ENCODE data around the gene CALML6. TPM values are rescaled to one million over a fixed set of nuclear protein-coding genes. Genes with fewer than 3 reads are reported as not detected.

CALML6 gene
- total and polyA plus RNA-seq, 5 donors from 2014 or later, result not detected

DNA sequence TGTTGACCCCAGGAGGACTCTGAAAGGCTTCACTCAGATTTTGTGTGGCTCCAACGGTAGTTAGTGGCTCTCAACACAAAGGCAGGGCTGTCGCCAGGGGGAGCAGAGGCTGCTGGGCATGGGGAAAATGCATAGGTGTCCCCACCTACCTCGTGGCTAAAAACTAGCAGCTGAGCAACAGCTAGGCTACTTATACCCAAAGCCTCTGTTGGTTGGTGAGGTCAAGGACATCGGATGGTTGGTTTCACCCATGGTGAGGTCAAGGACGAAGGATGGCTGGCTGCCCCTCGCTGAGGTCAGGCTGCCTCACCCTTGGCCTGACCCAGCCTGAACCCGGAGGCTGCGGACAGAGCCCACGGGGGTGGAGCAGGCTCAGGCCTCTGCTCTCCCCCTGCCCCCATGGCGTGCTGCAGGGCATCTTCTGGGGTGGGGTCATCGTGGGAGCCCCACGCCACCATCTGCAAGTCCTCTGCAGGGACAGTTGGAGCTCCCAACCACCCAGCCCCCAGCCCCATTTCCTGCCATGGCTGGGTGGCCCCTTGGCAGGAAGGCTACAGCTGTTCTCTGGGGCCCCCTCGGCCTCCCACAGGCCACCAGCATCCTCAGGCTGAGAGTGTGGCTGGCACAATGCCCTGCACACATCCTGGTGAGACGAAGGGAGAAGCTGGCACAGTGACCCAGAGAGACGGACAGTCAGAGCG is 15.6 kb upstream of the CALML6 start:
- H3K36me3 Mint-ChIP-seq, result no peaks in the 10 kb centered on the region
- ATAC-seq (ENCODE audit: low read depth in 2 of 2) (peak; percentile 16 to 40), DNase-seq (peak in 1 of 3 donors; percentile 55)
- H3K4me3 Mint-ChIP-seq, result peak overlapping the region in 1 of 4 donors; percentile 11
- H3K27ac ChIP-seq (ENCODE audit: insufficient read depth, low read length, poor library complexity, severe bottlenecking), result no peak overlapping the region
- no peaks in the 10 kb centered on the region for H3K36me3 ChIP-seq (ENCODE audit: control insufficient read depth, insufficient read depth, low read length)
- no peak overlapping the region for H3K4me3 ChIP-seq (ENCODE audit: low read depth, low read length)
- peaks cover 17% of the 10 kb centered on the region for H3K4me1 ChIP-seq (ENCODE audit: control insufficient read depth, insufficient read depth, low read length, poor library complexity, severe bottlenecking)
- no peaks in the 10 kb centered on the region for H3K27me3 Mint-ChIP-seq
- peaks cover 0 to 2% (median 0%) of the 10 kb centered on the region in 7 donors for H3K9me3 Mint-ChIP-seq
- peak overlapping the region in 1 of 3 donors; percentile 46 for H3K27ac Mint-ChIP-seq
- no peaks in the 10 kb centered on the region for H3K9me3 ChIP-seq (ENCODE audit: control insufficient read depth in 2 of 2, low read length in 2 of 2)
- H3K27me3 ChIP-seq (ENCODE audit: control insufficient read depth, insufficient read depth, low read length), result no peaks in the 10 kb centered on the region
- peaks cover 0 to 21% (median 10%) of the 10 kb centered on the region in 4 donors for H3K4me1 Mint-ChIP-seq

DNA sequence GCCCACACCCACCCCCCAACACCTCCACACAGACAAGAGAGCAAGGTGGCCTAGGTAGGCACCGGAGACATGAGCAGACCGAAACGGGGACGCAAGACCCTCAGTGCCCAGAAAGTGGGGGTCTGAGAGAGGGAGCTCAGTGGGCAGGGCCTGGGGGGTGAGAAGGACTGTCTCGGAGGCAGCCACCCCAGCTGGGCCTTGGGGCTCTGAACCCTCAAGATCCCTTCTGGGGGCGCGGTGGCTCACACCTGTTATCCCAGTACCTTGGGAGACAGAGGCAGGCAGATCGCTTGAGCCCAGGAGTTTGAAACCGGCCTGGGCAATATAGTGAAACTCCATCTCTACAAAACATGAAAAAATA is 15.1 kb upstream of the CALML6 start:
- no peak for ATAC-seq (ENCODE audit: low read depth in 2 of 2)
- no peak for DNase-seq
- Histone ChIP-seq H3K27ac (ENCODE audit: insufficient read depth, low read length, poor library complexity, severe bottlenecking) (no peak overlapping the region), H3K9me3 (ENCODE audit: control insufficient read depth in 2 of 2, low read length in 2 of 2) (no peaks in the 10 kb centered on the region), H3K4me3 (ENCODE audit: low read depth, low read length) (no peak overlapping the region), H3K27me3 (ENCODE audit: control insufficient read depth, insufficient read depth, low read length) (no peaks in the 10 kb centered on the region), H3K36me3 (ENCODE audit: control insufficient read depth, insufficient read depth, low read length) (no peaks in the 10 kb centered on the region), H3K4me1 (ENCODE audit: control insufficient read depth, insufficient read depth, low read length, poor library complexity, severe bottlenecking) (peaks cover 11% of the 10 kb centered on the region)
- peak overlapping the region in 1 of 3 donors; percentile 46 for H3K27ac Mint-ChIP-seq
- H3K4me1 Mint-ChIP-seq, result peaks cover 0 to 16% (median 5%) of the 10 kb centered on the region in 4 donors
- no peaks in the 10 kb centered on the region for H3K27me3 Mint-ChIP-seq
- H3K36me3 Mint-ChIP-seq, result no peaks in the 10 kb centered on the region
- H3K4me3 Mint-ChIP-seq, result no peak overlapping the region
- H3K9me3 Mint-ChIP-seq, result peaks cover 0 to 2% (median 0%) of the 10 kb centered on the region in 7 donors

DNA sequence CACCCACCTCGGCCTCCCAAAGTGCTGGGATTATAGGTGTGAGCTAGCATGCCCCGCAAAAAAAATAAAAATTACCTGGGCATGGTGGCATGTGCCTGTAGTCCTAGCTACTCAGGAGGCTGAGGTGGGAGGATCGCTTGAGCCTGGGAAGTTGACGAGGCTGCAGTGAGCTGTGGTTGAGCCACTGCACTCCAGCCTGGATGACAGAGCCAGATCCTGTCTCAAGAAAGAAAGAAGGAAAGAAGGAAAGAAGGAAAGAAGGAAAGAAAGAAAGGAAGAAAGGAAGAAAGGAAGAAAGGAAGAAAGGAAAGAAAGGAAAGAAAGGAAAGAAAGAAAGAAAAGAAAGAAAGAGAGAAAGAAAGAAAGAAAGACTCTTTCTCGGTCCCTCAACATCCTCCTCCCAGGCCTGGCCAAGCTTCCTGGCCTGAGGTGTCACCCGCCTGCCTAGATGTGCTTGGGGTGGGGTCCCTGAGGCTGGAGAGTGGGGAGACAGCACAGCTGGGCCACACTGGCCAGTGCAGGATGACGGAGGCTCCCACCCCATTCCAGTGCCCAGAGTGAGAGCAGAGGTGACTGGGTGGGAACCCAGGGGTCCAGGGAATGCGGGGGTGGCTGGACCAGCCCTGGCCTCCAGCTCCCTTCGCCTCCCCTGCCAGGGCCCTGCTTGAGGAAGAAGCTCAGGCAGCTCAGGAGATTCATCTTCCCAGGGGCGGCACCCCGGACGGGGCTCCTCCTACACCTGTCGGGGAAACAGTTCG is 14.0 kb upstream of the CALML6 start:
- Mint-ChIP-seq H3K4me3 (no peak overlapping the region), H3K4me1 (peaks cover 0 to 8% (median 2%) of the 10 kb centered on the region in 4 donors), H3K27ac (no peak overlapping the region), H3K36me3 (no peaks in the 10 kb centered on the region), H3K9me3 (peaks cover 0 to 2% (median 0%) of the 10 kb centered on the region in 7 donors), H3K27me3 (no peaks in the 10 kb centered on the region)
- Histone ChIP-seq H3K27me3 (ENCODE audit: control insufficient read depth, insufficient read depth, low read length) (no peaks in the 10 kb centered on the region), H3K9me3 (ENCODE audit: control insufficient read depth in 2 of 2, low read length in 2 of 2) (no peaks in the 10 kb centered on the region), H3K4me1 (ENCODE audit: control insufficient read depth, insufficient read depth, low read length, poor library complexity, severe bottlenecking) (peaks cover 5% of the 10 kb centered on the region), H3K36me3 (ENCODE audit: control insufficient read depth, insufficient read depth, low read length) (no peaks in the 10 kb centered on the region), H3K4me3 (ENCODE audit: low read depth, low read length) (no peak overlapping the region), H3K27ac (ENCODE audit: insufficient read depth, low read length, poor library complexity, severe bottlenecking) (no peak overlapping the region)
- DNase-seq, result no peak
- no peak for ATAC-seq (ENCODE audit: low read depth in 2 of 2)

DNA sequence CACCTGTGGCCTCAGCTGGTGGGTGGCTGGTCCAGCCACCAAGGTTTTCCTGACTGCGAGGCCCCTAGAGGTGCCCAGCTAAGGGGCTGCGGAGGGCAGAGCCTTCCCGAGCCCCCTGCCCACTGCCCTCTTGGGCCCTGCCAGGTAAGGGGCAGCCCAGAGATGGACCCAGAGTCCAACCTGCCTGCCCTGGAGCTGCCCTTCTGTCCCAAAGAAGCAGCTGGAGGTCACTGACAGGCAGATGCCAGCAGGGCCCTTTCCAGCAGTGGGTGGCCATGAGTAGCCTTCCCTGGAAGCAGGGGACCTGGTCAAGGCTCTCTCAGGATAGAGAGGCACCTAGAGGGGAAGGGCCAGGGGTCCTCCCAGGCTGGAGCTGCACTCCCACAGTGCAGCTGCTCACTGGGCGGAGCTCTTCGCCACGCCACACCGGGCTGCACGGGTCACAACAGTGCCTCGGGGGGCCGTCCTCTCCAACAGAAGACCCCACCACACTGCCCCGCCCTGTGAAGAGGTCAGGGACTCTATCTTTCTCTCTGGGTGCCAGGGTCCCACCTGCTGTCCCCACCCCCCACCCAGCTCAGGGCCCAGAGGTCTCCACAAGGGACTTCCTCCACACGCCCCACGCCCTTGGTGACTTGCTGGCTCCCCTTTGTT is 13.3 kb upstream of the CALML6 start:
- Histone ChIP-seq H3K4me3 (ENCODE audit: low read depth, low read length) (no peak overlapping the region), H3K9me3 (ENCODE audit: control insufficient read depth in 2 of 2, low read length in 2 of 2) (no peaks in the 10 kb centered on the region), H3K27me3 (ENCODE audit: control insufficient read depth, insufficient read depth, low read length) (no peaks in the 10 kb centered on the region), H3K27ac (ENCODE audit: insufficient read depth, low read length, poor library complexity, severe bottlenecking) (no peak overlapping the region), H3K36me3 (ENCODE audit: control insufficient read depth, insufficient read depth, low read length) (no peaks in the 10 kb centered on the region), H3K4me1 (ENCODE audit: control insufficient read depth, insufficient read depth, low read length, poor library complexity, severe bottlenecking) (peaks cover 11% of the 10 kb centered on the region)
- H3K9me3 Mint-ChIP-seq, result peaks cover 0 to 2% (median 0%) of the 10 kb centered on the region in 7 donors
- no peaks in the 10 kb centered on the region for H3K36me3 Mint-ChIP-seq
- no peak overlapping the region for H3K4me3 Mint-ChIP-seq
- H3K4me1 Mint-ChIP-seq, result peaks cover 0 to 11% (median 6%) of the 10 kb centered on the region in 4 donors
- DNase-seq (no peak), ATAC-seq (ENCODE audit: low read depth in 2 of 2) (no peak)
- no peak overlapping the region for H3K27ac Mint-ChIP-seq
- no peaks in the 10 kb centered on the region for H3K27me3 Mint-ChIP-seq

DNA sequence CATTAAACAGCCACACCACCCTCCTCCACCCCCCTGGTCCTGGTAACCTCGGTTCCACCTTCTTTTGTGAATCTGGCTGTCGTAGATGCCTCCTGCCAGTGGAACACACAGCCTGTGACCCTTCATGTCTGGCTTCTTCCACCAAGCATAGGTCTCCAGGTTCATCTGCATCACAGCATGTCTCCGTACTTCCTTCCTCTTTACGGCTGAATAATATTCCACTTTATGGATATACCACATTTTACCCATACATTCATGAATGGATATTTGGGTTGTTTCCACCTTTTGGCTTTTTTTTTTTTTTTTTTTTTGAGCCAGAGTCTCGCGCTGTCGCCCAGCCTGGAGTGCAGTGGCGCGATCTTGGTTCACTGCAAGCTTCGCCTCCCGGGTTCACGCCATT is 11.8 kb upstream of the CALML6 start:
- DNase-seq (no peak), ATAC-seq (ENCODE audit: low read depth in 2 of 2) (no peak)
- H3K36me3 ChIP-seq (ENCODE audit: control insufficient read depth, insufficient read depth, low read length), result no peaks in the 10 kb centered on the region
- peaks cover 15% of the 10 kb centered on the region for H3K4me1 ChIP-seq (ENCODE audit: control insufficient read depth, insufficient read depth, low read length, poor library complexity, severe bottlenecking)
- H3K4me3 ChIP-seq (ENCODE audit: low read depth, low read length), result no peak overlapping the region
- peaks cover 0 to 14% (median 6%) of the 10 kb centered on the region in 4 donors for H3K4me1 Mint-ChIP-seq
- H3K27me3 ChIP-seq (ENCODE audit: control insufficient read depth, insufficient read depth, low read length), result no peaks in the 10 kb centered on the region
- H3K9me3 ChIP-seq (ENCODE audit: control insufficient read depth in 2 of 2, low read length in 2 of 2), result no peaks in the 10 kb centered on the region
- H3K27me3 Mint-ChIP-seq, result no peaks in the 10 kb centered on the region
- H3K4me3 Mint-ChIP-seq, result no peak overlapping the region
- no peak overlapping the region for H3K27ac Mint-ChIP-seq
- peaks cover 0 to 2% (median 0%) of the 10 kb centered on the region in 7 donors for H3K9me3 Mint-ChIP-seq
- no peak overlapping the region for H3K27ac ChIP-seq (ENCODE audit: insufficient read depth, low read length, poor library complexity, severe bottlenecking)
- no peaks in the 10 kb centered on the region for H3K36me3 Mint-ChIP-seq

DNA sequence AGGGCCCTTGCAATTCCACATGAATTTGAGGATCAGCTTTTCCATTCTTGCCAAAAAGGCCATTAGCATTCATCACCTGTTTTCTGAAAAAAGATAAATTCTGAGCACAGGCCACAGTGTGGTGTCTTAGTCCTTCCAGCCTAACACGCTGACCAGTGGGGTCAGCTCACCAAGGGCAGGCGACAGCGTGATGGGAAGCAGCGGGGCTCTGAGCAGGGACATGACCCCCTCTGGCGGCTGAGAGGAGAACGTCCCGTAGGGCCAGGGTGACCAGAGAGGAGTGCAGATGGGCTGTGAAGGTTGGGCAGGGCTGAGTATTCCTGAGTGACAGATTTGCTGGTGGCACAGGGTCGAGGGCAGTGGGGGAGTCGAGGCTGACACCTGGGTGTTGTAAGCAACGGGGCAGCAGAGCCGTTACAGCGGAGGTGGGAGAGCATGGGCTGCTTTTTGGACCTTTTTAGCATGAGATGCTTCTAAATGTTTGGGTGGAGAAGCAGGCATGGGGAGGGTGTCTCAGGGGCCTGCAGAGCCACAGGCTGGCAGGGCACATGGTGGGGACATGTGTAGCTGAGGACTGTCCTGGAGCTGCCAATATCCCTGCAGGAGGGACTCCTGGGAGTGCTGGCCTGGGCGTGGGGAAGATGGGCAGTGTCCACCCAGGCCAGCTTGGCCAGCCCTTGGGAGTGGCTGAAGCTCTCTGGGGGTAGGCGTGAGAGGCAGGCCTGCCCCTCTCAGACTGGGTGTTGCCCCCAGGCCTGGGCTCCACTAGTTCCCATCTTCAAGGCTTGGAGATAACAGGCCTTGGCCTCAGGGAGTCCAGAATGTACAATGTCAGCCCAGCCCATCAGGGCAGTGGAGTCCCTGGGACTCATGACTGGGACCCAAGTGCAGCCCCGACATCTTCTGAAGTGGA is 8.6 kb upstream of the CALML6 start:
- H3K27ac Mint-ChIP-seq, result peak overlapping the region; percentile 10 to 84 (median 33)
- no peaks in the 10 kb centered on the region for H3K36me3 Mint-ChIP-seq
- H3K9me3 Mint-ChIP-seq, result peaks cover 0 to 2% (median 0%) of the 10 kb centered on the region in 7 donors
- no peaks in the 10 kb centered on the region for H3K36me3 ChIP-seq (ENCODE audit: control insufficient read depth, insufficient read depth, low read length)
- H3K4me1 ChIP-seq (ENCODE audit: control insufficient read depth, insufficient read depth, low read length, poor library complexity, severe bottlenecking), result peaks cover 14% of the 10 kb centered on the region
- peak overlapping the region; percentile 65 to 79 (median 74) for H3K4me3 Mint-ChIP-seq
- ATAC-seq (ENCODE audit: low read depth in 2 of 2), result peak; percentile 17 to 18
- no peak overlapping the region for H3K27ac ChIP-seq (ENCODE audit: insufficient read depth, low read length, poor library complexity, severe bottlenecking)
- no peaks in the 10 kb centered on the region for H3K9me3 ChIP-seq (ENCODE audit: control insufficient read depth in 2 of 2, low read length in 2 of 2)
- no peak overlapping the region for H3K4me3 ChIP-seq (ENCODE audit: low read depth, low read length)
- H3K27me3 ChIP-seq (ENCODE audit: control insufficient read depth, insufficient read depth, low read length), result no peaks in the 10 kb centered on the region
- peaks cover 0 to 20% (median 10%) of the 10 kb centered on the region in 4 donors for H3K4me1 Mint-ChIP-seq
- DNase-seq, result peak; percentile 48 to 66 (median 54)
- no peaks in the 10 kb centered on the region for H3K27me3 Mint-ChIP-seq
